SU-DHL-6 (cell line): ENCODE results near the gene HLA-DQB1.

Source experiments
- CTCF ChIP-seq: fragments of 200-600 bp; sonication (generic); IDR thresholded peaks from one replicate; pipeline ENCODE4 v1.5.1; 2017; ENCODE audit warnings: antibody characterized with exemption, mild to moderate bottlenecking, low read length, moderate library complexity; ENCODE audit not compliant: insufficient read depth, poor library complexity, severe bottlenecking
- EZH2phosphoT487 ChIP-seq: fragments of 200-600 bp; sonication (generic), shearing (Covaris generic); conservative IDR thresholded peaks from 2 replicates; pipeline ENCODE4 v1.6.1; 2018; ENCODE audit warnings: mild to moderate bottlenecking, antibody characterized with exemption, low read length, moderate library complexity, mixed read lengths

- no peak for TF ChIP-seq CTCF
- no peak for TF ChIP-seq EZH2phosphoT487
Observed at GRCh38 chr6:32613475-32613874, 53.0 kb downstream of the HLA-DQB1 start.
